ENCODE results near the gene HK3.
"Not testable (repeated sequence)": the region's sequence is repeated elsewhere in the genome, so short reads cannot be mapped to it uniquely, and the experiment has no call there.

Gene HK3

DNA sequence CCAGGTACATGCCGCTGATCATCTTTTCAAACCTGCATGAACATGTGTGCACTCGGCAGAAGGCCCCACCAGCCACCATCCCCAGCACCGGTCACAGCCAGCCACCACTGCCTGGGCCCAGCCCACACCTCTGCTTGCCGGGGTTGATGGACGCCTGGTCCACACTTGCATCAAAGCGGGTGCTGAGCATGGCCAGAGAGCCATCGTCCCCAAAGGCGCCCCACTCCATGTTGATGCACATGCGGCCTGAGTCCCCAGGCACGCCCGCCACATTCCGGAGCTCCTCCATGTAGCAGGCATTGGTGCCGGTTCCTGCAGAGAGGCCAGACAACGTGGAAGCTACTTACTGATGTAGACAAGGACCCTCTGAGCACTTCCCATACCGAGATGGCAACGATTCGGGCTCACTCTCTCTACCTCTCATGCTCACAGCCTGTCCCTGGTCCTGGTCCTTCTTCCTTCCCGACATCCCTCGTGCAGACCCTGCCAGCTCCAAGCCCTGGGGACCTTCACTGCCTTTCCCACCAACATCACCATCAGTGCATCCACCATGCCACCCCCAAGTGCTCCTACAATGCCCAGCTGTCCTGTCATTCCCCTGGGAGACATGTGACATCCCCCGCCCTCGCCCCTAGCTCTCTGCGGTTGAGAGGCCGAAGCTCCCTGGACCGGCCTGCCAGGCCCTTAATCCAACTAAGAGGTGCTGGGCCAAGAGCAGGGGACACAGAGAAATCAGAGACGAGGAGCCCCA is 17.2 kb downstream of the HK3 start:
- no peak for DNase-seq

- DNase-seq = no peak
These were observed 18.0 kb downstream of the HK3 start for GRCh38 chr5:176881021-176881749.

DNA sequence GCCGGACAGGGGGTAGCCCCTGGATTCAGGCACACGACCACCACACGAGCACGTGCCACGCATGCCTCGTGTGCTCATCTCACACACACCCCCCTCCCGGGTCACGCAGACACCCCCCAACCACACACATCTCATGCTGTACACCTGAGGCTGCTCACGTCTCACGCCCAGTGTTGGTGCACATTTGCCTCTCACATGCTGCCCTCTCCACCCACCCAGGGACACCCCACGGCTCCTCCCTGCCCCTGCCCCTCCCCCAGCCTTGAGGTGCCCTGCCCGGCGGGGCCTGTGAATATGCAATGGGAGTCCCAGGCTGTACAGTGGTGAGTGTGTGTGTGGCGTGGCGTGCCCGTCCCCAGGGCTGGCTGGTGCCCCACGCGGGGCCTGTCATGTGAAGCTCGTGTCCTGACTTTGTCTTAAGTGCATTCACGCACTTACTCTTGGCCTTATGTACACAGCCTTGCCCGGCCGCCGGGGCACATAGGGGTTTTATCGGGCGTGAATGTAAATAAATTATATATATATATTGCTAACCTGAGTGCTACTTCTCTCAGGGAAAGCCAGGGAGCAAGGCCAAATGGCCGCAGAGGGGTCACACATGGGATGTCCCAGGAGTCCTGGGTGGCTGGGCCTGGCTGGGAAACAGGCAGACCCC is 18.7 kb downstream of the HK3 start:
- no peak for DNase-seq

DNA sequence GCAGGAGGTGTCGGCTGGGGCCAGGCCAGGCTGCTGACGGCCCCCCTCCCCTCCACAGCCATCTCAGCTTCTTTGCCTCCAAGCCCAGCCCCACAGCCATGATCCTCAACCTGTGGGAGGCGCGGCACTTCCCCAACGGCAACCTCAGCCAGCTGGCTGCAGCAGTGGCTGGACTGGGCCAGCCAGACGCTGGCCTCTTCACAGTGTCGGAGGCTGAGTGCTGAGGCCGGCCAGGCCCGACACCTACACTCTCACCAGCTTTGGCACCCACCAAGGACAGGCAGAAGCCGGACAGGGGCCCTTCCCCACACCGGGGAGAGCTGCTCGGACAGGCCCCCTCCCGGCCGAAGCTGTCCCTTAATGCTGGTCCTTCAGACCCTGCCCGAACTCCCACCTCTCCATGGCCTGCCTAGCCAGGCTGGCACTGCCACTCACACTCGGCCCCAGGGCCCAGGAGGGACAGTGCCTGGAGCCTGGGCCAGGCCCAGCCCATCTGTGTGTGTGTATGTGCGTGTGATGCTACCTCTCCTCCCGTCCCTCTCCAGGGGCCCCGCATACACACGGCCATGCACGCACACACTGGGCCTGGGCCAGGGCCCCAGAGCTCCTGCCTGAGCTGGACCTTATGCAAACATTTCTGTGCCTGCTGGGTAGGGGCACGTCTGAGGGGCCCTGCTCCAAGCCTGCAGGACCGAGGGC is 19.3 kb downstream of the HK3 start:
- DNase-seq = no peak

DNA sequence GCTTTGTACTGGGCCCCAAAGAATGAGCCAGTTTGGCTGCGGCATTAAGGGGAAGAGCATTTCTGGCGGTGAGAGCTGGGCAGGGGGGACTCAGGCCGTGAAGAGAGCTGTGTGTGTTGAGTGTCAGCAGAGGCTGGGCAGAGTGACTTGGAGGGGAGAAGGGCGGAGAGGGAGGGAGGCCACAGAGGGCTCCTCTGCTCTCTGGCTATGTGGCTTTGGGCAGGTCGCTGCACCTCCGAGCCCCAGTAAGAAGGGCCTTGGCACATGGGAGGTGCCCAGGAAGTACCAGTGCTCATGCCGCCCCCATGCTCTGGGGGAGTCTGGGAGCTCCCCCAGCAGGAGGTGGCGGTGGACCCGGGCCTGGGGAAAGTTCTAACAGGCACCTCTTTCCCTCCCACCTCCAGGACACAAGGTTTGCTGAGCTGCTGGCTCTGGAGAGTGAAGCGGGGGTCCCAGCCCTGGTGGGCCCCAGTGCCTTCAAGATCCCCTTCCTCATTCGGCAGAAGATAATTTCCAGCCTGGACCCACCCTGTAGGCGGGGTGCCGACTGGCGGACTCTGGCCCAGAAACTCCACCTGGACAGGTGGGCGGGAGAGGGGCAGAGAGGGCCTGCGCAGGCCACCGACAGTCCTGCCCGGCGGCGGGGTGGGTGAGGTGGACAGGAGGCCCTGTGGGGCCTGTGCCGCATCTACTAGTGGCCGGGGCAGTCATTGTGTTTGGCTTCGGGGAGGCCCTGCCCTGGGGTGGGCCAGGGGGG is 20.1 kb downstream of the HK3 start:
- DNase-seq = no peak

GRCh38 chr5:176878463-176878862 is 20.7 kb downstream of the HK3 start:
- no peak for DNase-seq

DNA sequence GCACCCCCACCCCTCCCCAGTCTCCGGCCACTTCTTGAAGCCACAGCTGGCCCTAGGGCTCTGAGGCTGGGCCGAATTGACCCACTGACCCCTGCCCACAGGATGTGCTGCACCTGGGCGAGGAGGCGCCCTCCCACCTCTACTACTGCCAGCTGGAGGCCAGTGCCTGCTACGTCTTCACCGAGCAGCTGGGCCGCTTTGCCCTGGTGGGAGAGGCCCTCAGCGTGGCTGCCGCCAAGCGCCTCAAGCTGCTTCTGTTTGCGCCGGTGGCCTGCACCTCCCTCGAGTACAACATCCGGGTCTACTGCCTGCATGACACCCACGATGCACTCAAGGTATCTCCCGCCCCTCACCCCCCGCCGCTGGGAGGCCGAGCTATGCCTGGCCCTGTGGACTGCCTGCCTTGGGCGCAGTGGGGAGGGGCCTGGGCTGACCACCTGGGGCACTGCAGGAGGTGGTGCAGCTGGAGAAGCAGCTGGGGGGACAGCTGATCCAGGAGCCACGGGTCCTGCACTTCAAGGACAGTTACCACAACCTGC is 21.3 kb downstream of the HK3 start:
- DNase-seq = no peak

- DNase-seq = no peak
These were observed 22.4 kb downstream of the HK3 start for GRCh38 chr5:176876506-176877431.

GRCh38 chr5:176875783-176876505 is 23.2 kb downstream of the HK3 start:
- no peak for DNase-seq

- no peak for DNase-seq
These were observed 24.1 kb downstream of the HK3 start for GRCh38 chr5:176875014-176875550.

DNA sequence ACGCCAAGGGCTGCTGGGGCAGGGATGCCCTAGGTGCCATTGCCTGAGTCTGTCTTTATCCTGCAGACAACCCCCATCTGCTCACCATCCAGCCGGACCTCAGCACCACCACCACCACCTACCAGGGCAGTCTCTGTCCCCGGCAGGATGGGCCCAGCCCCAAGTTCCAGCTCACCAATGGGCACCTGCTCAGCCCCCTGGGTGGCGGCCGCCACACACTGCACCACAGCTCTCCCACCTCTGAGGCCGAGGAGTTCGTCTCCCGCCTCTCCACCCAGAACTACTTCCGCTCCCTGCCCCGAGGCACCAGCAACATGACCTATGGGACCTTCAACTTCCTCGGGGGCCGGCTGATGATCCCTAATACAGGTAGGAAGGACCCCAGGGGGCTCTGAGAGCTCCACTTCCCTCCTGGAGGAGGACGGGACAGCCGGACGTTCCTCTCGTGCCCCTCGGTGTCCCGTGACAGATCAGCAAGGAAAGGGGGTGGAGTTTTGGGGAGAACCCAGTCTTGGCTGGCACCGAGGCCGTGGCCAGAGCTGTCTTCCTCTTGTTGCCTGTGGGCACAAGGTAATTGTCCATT is 24.9 kb downstream of the HK3 start:
- DNase-seq = no peak

GRCh38 chr5:176873541-176874172 is 25.5 kb downstream of the HK3 start:
- no peak for DNase-seq

DNA sequence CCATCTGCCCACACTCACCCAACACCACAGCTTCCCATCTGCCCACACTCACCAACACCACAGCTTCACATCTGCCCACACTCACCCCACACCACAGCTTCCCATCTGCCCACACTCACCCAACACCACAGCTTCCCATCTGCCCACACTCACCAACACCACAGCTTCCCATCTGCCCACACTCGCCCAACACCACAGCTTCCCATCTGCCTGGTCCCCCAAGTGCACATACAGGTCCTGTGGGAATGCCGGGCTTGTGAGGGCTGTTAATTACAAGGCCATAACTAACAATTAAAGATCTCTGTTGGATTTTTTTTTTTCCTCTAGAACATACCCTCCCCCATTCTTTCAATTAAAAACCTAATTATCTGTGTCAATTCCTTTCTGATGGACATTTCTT is 26.1 kb downstream of the HK3 start:
- not testable (repeated sequence) for DNase-seq

GRCh38 chr5:176872586-176872985 is 26.6 kb downstream of the HK3 start:
- DNase-seq = not testable (repeated sequence)

GRCh38 chr5:176870644-176871043 is 28.5 kb downstream of the HK3 start:
- not testable (repeated sequence) for DNase-seq

DNA sequence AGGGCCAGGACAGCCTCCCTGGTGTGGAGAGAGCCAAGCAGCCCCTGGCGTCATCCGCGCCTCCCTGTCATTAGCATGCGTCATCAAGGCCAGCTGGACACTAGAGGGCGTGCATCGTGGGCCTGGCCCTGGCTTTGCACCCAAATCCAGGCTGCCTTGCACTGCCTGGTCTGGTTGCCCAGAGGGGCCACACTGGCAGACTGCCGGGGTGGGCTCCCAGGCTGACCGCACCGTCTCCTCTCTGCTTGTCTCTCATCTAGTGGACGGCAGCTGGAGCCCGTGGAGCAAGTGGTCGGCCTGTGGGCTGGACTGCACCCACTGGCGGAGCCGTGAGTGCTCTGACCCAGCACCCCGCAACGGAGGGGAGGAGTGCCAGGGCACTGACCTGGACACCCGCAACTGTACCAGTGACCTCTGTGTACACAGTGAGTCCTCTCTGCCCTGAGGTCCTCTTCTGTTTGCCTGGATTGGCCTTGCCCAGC is 29.0 kb downstream of the HK3 start:
- no peak for DNase-seq

DNA sequence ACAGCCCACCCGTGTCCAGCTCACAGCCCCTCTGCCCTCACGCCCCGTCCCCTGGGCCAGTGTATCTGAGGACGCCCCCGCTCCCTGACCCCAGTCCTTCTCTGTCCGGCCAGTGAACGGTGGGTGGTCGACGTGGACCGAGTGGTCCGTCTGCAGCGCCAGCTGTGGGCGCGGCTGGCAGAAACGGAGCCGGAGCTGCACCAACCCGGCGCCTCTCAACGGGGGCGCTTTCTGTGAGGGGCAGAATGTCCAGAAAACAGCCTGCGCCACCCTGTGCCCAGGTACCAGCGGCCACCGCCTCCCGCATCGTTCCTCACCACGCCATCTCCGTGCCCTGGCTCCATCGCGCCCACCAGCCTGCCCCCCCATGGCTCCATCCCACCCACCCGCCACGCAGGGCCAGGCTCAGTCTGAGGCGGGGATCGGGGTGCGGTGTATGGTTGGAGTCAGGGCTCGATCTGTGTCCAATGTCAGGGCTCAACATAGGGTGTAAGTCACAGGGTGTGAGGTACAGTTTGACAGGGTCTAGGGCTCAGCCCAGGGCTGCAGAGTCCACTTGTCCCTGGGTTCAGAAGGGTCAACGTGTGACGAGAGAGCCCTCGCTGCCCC is 29.5 kb downstream of the HK3 start:
- no peak for DNase-seq

- no peak for DNase-seq
These were observed 30.4 kb downstream of the HK3 start for GRCh38 chr5:176868731-176869130.

DNA sequence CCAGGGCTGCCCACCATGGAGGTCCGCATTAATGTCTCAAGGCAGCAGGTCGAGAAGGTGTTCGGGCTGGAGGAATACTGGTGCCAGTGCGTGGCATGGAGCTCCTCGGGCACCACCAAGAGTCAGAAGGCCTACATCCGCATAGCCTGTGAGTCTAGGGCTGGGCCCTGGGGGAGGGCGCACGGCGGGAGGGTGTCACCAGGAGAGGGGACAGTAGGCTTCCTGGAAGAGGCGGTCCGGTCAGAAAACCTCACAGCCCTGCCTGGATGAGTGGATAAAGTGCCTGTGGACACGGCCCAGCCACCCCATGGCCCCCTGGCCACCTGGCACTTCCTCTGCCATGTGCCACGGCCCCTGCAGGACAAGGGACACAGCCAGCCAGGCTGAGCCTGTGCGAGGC is 31.0 kb downstream of the HK3 start:
- no peak for DNase-seq

Data from CD4-positive, alpha-beta T cell treated with Interleukin-4 for 4 hours (primary cell).